Heart left ventricle (tissue), 13 donors: Measurements from ENCODE around the gene MPRIP.

Experiments used
- POLR2A ChIP-seq, 2 donors: fragments of 450-650 bp; IDR thresholded peaks; one replicate each; pipeline ENCODE4 v1.6.1; 2017; ENCODE audit warnings: antibody characterized with exemption in 2 of 2, mild to moderate bottlenecking in 2 of 2, moderate library complexity in 2 of 2
- TF ChIP-seq, protein P1 (sequence below), 12 donors: fragments of 200-600 bp; sonication (generic) in 4 of 12; IDR thresholded peaks; one replicate each; pipeline versions ENCODE4 v1.5.0 to v1.8.0; 2018 to 2022; ENCODE audit warnings: antibody characterized with exemption in 12 of 12, mild to moderate bottlenecking in 5 of 12
- donor health status: ischemic (EF 13 %, LVEDD 7.1; RV severe dilation, severe dysfunction).
- donor health status: DM: no; HTN: yes; CAD: no.
- donor health status: DM: no; HTN: no; CAD: no.
- donor health status: ischemic (EF 25% LVEDD 6.9; RV normal size, moderate dysfunction).
- donor health status: ischemic (EF 25% LVEDD 5.7; RV mildly dilated, moderate dysfunction).
- donor health status: ischemic (EF 35%, LVEDD 5.7; RV mildly dilated, moderate dysfunction).
- donor health status: nonischemic (EF 11% LVEDD 7.7; RV severe dilation, severe dysfunction).
- donor health status: DM: yes; HTN: yes; CAD: no.
- donor health status: PGD.
- donor health status: ischemic (EF 29% LVEDD 5.4; RV normal size, mild dysfunction).
- donor health status: nonischemic (EF 23%, LVEDD 6.1; RV moderate dilation, normal function).

DNA sequence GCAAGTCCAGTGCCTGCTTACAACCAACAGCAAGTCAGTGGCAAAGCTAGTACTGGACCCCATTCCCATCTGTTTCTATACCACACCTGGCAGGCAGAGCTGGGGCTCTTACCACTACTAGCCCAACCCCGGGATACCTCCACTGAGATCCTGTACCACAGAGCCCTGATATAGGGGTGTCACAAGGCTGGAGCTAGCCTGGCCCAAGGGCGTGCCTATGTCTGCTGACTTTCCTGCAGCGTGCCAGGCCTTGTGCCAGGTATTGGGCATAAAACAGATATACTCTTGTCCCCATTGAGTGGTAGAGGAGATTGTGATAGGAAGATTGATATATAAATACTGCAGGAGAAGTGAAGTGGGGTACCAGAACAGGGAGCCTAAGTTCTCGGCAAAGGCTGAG lies 119.5 kb downstream of the MPRIP start:
- TF ChIP-seq, protein P1, sequence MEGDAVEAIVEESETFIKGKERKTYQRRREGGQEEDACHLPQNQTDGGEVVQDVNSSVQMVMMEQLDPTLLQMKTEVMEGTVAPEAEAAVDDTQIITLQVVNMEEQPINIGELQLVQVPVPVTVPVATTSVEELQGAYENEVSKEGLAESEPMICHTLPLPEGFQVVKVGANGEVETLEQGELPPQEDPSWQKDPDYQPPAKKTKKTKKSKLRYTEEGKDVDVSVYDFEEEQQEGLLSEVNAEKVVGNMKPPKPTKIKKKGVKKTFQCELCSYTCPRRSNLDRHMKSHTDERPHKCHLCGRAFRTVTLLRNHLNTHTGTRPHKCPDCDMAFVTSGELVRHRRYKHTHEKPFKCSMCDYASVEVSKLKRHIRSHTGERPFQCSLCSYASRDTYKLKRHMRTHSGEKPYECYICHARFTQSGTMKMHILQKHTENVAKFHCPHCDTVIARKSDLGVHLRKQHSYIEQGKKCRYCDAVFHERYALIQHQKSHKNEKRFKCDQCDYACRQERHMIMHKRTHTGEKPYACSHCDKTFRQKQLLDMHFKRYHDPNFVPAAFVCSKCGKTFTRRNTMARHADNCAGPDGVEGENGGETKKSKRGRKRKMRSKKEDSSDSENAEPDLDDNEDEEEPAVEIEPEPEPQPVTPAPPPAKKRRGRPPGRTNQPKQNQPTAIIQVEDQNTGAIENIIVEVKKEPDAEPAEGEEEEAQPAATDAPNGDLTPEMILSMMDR (IDR thresholded peaks at IDR 0.05), result no peak
- TF ChIP-seq POLR2A (IDR thresholded peaks at IDR 0.05), result no peak
